Cerebellar cortex (tissue), 1 donor: ENCODE measurements around the gene RNPEPL1.
A peak's percentile ranks its signal among the peaks of the same experiment; 100 is the strongest.

ENCODE experiments used
- DNase-seq: peaks from one replicate; pipeline ENCODE4 v3.0.0-alpha.2; 2015; ENCODE audit warnings: low spot score

RNPEPL1 gene

GRCh38 chr2:240577281-240578109, 9.2 kb downstream of the RNPEPL1 start:
- DNase-seq, result no peak

- DNase-seq, result no peak
These were observed 9.8 kb downstream of the RNPEPL1 start for GRCh38 chr2:240578110-240578450.

GRCh38 chr2:240578488-240578887, 10.2 kb downstream of the RNPEPL1 start:
- DNase-seq, result no peak

GRCh38 chr2:240579071-240579762, 10.9 kb downstream of the RNPEPL1 start:
- no peak for DNase-seq

- no peak for DNase-seq
These were observed 11.7 kb downstream of the RNPEPL1 start for GRCh38 chr2:240579771-240580614.

- DNase-seq, result no peak
These were observed 13.5 kb downstream of the RNPEPL1 start for GRCh38 chr2:240581811-240582210.

- DNase-seq, result no peak
These were observed 14.5 kb downstream of the RNPEPL1 start for GRCh38 chr2:240582781-240583180.

GRCh38 chr2:240583774-240584173, 15.5 kb downstream of the RNPEPL1 start:
- no peak for DNase-seq

GRCh38 chr2:240584486-240585031, 16.3 kb downstream of the RNPEPL1 start:
- no peak for DNase-seq

- DNase-seq, result no peak
These were observed 16.8 kb downstream of the RNPEPL1 start for GRCh38 chr2:240585101-240585500.

GRCh38 chr2:240585681-240586197, 17.5 kb downstream of the RNPEPL1 start:
- DNase-seq, result no peak

- peak; percentile 96 for DNase-seq
These were observed 18.1 kb downstream of the RNPEPL1 start, which contains the start of gene CAPN10 for GRCh38 chr2:240586198-240586918. Gene CAPN10, plus strand, starts transcription at chr2:240586734. Its CDS starts 178 bp downstream, at chr2:240586912.

- DNase-seq, result peak; percentile 38
These were observed 18.9 kb downstream of the RNPEPL1 start for GRCh38 chr2:240586919-240587800.

GRCh38 chr2:240588006-240588655, 19.8 kb downstream of the RNPEPL1 start:
- no peak for DNase-seq

- DNase-seq, result no peak
These were observed 20.4 kb downstream of the RNPEPL1 start for GRCh38 chr2:240588669-240589068.

- DNase-seq, result no peak
These were observed 21.1 kb downstream of the RNPEPL1 start for GRCh38 chr2:240589375-240589774.

- DNase-seq, result no peak
These were observed 21.7 kb downstream of the RNPEPL1 start for GRCh38 chr2:240589850-240590525.

GRCh38 chr2:240590681-240591111, 22.4 kb downstream of the RNPEPL1 start:
- no peak for DNase-seq

GRCh38 chr2:240591226-240591625, 22.9 kb downstream of the RNPEPL1 start:
- no peak for DNase-seq
